ENCODE results near the gene CES2.

CES2 gene

DNA sequence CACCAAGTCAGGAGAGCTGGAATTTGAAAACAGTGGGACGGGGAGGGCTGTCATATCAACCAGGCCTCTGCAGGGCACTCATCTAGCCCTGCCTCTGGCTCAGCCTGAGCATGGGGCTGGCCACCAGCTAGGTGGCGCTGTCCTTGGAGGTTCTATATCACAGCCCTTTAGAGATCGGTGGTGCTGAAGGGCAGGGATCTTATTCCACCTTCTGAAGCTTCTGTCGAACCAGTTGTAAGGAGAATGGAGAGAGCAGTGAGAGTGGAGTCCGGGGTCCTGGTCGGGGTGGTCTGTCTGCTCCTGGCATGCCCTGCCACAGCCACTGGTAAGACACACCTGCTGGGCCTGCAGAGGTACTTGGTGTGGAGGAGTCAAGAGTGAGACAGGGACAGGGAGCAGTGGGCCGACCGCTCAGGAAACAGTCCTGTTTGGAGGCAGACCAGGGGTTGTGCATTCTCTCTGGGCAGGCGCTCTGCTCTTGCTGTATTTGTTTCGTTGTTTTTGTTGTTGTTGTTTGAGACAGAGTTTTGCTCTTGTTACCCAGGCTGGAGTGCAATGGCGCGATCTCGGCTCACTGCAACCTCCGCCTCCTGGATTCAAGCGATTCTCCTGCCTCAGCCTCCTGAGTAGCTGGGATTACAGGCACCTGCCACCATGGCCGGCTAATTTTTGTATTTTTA, 25.9 kb downstream of the CES2 start, which contains the start of gene CES3:
Gene CES3 (plus strand): TSS at position 202 of the 680 bp plus-strand sequence. CDS start 42 bp downstream, at position 244.
- H3K9ac ChIP-seq (ENCODE audit: low read depth, low read length): peak within 1 kb of the TSS; percentile 54
- H3K4me1 ChIP-seq (ENCODE audit: insufficient read depth, low read length): peaks cover 26% of the 10 kb centered on the region
- TF ChIP-seq, protein P1, sequence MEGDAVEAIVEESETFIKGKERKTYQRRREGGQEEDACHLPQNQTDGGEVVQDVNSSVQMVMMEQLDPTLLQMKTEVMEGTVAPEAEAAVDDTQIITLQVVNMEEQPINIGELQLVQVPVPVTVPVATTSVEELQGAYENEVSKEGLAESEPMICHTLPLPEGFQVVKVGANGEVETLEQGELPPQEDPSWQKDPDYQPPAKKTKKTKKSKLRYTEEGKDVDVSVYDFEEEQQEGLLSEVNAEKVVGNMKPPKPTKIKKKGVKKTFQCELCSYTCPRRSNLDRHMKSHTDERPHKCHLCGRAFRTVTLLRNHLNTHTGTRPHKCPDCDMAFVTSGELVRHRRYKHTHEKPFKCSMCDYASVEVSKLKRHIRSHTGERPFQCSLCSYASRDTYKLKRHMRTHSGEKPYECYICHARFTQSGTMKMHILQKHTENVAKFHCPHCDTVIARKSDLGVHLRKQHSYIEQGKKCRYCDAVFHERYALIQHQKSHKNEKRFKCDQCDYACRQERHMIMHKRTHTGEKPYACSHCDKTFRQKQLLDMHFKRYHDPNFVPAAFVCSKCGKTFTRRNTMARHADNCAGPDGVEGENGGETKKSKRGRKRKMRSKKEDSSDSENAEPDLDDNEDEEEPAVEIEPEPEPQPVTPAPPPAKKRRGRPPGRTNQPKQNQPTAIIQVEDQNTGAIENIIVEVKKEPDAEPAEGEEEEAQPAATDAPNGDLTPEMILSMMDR (IDR thresholded peaks at IDR 0.05; ENCODE audit: borderline replicate concordance, extremely low read depth, low read length, poor library complexity, severe bottlenecking): peak; percentile 93
- TF ChIP-seq EZH2 (IDR thresholded peaks at IDR 0.05; ENCODE audit: borderline replicate concordance, low read depth, low read length, severe bottlenecking): no peak
- no peaks in the 10 kb centered on the region for H3K27me3 ChIP-seq (ENCODE audit: insufficient read depth, low read length, poor library complexity)
- H2AFZ ChIP-seq (ENCODE audit: low read depth, low read length): peak within 1 kb of the TSS; percentile 91
- ATAC-seq (ENCODE audit: insufficient read depth, low read depth) (peak; percentile 99), DNase-seq (peak; percentile 86)
- H3K4me3 ChIP-seq (ENCODE audit: low read depth in 1 of 2, low read length in 2 of 2): peak within 1 kb of the TSS; percentile 24 to 79; a peak in 3 of 4 replicates
- H3K36me3 ChIP-seq (ENCODE audit: insufficient read depth, low read length): no peaks in the 10 kb centered on the region
- peak within 1 kb of the TSS; percentile 68 for H3K27ac ChIP-seq (ENCODE audit: low read length)
- H3K9me3 ChIP-seq (ENCODE audit: insufficient read depth, low read length, severe bottlenecking): no peaks in the 10 kb centered on the region
- no peaks in the 10 kb centered on the region for H4K20me1 ChIP-seq (ENCODE audit: insufficient read depth, low read length)
- peak within 1 kb of the TSS; percentile 74 for H3K4me2 ChIP-seq (ENCODE audit: insufficient read depth, low read length)
- H3K79me2 ChIP-seq (ENCODE audit: insufficient read depth, low read length): no peaks in the 10 kb centered on the region; the same call in 1 of the 2 replicates

DNA sequence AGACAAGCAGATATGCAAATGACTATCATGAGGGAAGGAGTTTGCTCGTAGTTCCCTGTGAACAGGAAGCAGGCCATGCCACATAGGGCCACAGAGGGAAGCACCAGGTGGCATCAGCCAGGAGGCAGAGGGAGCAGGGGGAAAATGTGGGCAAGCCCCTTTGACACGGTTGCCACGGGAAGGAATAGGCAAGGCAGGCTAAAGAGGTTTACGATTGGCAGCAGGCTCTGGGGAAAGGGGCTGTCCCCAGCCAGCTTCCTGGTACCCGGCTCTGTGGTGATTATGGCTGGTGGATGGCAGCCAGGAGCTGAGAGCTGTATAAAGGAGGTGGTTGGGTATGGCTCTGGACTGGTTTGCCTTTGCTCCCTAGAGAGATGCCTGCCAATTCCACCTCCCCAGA, 26.6 kb downstream of the CES2 start:
- H3K9me3 ChIP-seq (ENCODE audit: insufficient read depth, low read length, severe bottlenecking): no peaks in the 10 kb centered on the region
- peak; percentile 55 for ATAC-seq (ENCODE audit: insufficient read depth, low read depth)
- no peaks in the 10 kb centered on the region; the same call in 1 of the 2 replicates for H3K79me2 ChIP-seq (ENCODE audit: insufficient read depth, low read length)
- peak overlapping the region; percentile 62 for H3K27ac ChIP-seq (ENCODE audit: low read length)
- TF ChIP-seq, protein P1 (IDR thresholded peaks at IDR 0.05; ENCODE audit: borderline replicate concordance, extremely low read depth, low read length, poor library complexity, severe bottlenecking): no peak
- TF ChIP-seq EZH2 (IDR thresholded peaks at IDR 0.05; ENCODE audit: borderline replicate concordance, low read depth, low read length, severe bottlenecking): no peak
- no peaks in the 10 kb centered on the region for H4K20me1 ChIP-seq (ENCODE audit: insufficient read depth, low read length)
- H3K27me3 ChIP-seq (ENCODE audit: insufficient read depth, low read length, poor library complexity): no peaks in the 10 kb centered on the region
- peak; percentile 54 for DNase-seq
- peak overlapping the region; percentile 28 for H2AFZ ChIP-seq (ENCODE audit: low read depth, low read length)
- no peaks in the 10 kb centered on the region for H3K36me3 ChIP-seq (ENCODE audit: insufficient read depth, low read length)
- H3K4me1 ChIP-seq (ENCODE audit: insufficient read depth, low read length): peaks cover 26% of the 10 kb centered on the region
- peak overlapping the region; percentile 74 for H3K4me2 ChIP-seq (ENCODE audit: insufficient read depth, low read length)
- H3K4me3 ChIP-seq (ENCODE audit: low read depth in 1 of 2, low read length in 2 of 2): peak overlapping the region in 1 of 2 experiments; percentile 79; a peak in 2 of 4 replicates
- H3K9ac ChIP-seq (ENCODE audit: low read depth, low read length): peak overlapping the region; percentile 54

DNA sequence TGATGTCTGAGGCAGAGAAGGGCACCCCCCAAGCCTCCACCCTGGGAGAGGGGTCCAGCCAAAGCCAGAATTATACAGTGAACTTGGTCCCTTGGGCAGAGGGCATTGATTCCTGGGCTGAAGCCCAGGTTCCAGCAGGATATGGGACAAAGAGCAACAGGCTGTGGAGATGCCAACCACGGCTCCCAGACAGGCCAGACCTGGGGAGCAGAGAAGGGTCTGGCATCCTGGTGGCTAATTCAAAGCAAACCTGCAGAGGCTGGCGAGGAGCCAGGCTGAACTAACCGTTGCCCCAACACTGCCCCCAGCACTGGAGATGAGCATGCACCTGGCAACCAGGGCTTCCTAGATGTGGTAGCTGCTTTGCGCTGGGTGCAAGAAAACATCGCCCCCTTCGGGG, 28.7 kb downstream of the CES2 start:
- DNase-seq: no peak
- H3K4me3 ChIP-seq (ENCODE audit: low read depth in 1 of 2, low read length in 2 of 2): no peak overlapping the region
- H3K27ac ChIP-seq (ENCODE audit: low read length): no peak overlapping the region

More for the DNA sequence above, 28.7 kb downstream of the CES2 start:
- Histone ChIP-seq H3K27me3 (ENCODE audit: insufficient read depth, low read length, poor library complexity) (no peaks in the 10 kb centered on the region), H3K79me2 (ENCODE audit: insufficient read depth, low read length) (no peaks in the 10 kb centered on the region; the same call in 1 of the 2 replicates), H3K36me3 (ENCODE audit: insufficient read depth, low read length) (no peaks in the 10 kb centered on the region), H3K4me2 (ENCODE audit: insufficient read depth, low read length) (no peak overlapping the region), H3K9ac (ENCODE audit: low read depth, low read length) (no peak overlapping the region), H4K20me1 (ENCODE audit: insufficient read depth, low read length) (no peaks in the 10 kb centered on the region), H2AFZ (ENCODE audit: low read depth, low read length) (no peak overlapping the region), H3K9me3 (ENCODE audit: insufficient read depth, low read length, severe bottlenecking) (no peaks in the 10 kb centered on the region), H3K4me1 (ENCODE audit: insufficient read depth, low read length) (peaks cover 26% of the 10 kb centered on the region)
- no peak for ATAC-seq (ENCODE audit: insufficient read depth, low read depth)
- TF ChIP-seq, protein P1 (IDR thresholded peaks at IDR 0.05; ENCODE audit: borderline replicate concordance, extremely low read depth, low read length, poor library complexity, severe bottlenecking): no peak
- TF ChIP-seq EZH2 (IDR thresholded peaks at IDR 0.05; ENCODE audit: borderline replicate concordance, low read depth, low read length, severe bottlenecking): no peak
